HepG2 (cell line): ENCODE measurements around the gene CMIP. TPM values are rescaled to one million over a fixed set of nuclear protein-coding genes. Genes with fewer than 3 reads are reported as not detected.

ENCODE experiments used
- ATAC-seq: fragments of 200-7000 bp; cut with Tn5 transposase; 3 replicates; pipeline ENCODE4 v1.9.1; 2020; ENCODE audit warnings: mild to moderate bottlenecking, moderate library complexity
- BruUV-seq: library from RNA; stranded (reverse); fragments of 400-500 nt; replicated peaks from 2 replicates; lab custom pipeline; 2021; lab: Mats Ljungman, UMichigan
- CTCF ChIA-PET: fragments of 300-600 bp; formaldehyde crosslinking; extraction: SDS; loops from one replicate; lab custom pipeline; 2021; ENCODE audit warnings: low total read pairs, inconsistent platforms, low intra/inter-chr PET ratio; lab: Yijun Ruan, JAX
- POLR2A ChIA-PET: fragments of 350-600 bp; sonication (Branson Sonifier 250); formaldehyde crosslinking; loops from one replicate; lab custom pipeline; 2020; ENCODE audit warnings: antibody characterized with exemption, inconsistent platforms; lab: Yijun Ruan, JAX
- DNase-seq: peaks from one replicate; pipeline ENCODE4 v3.0.0-alpha.2; 2015; ENCODE audit warnings: low spot score
- FAIRE-seq: peaks from 3 replicates; lab custom pipeline; 2011; peaks lifted over from hg19 to GRCh38; lab: Jason Lieb, UNC
- H2AFZ ChIP-seq: one replicate; pipeline ENCODE4 v1.6.1; 2011; ENCODE audit warnings: low read length, inconsistent platforms
- H3K27ac ChIP-seq: fragments of 300-600 bp; 3 replicates; pipeline ENCODE4 v1.8.0; 2011; ENCODE audit warnings: mixed run types, mild to moderate bottlenecking, mixed read lengths, low read length, inconsistent platforms; ENCODE audit not compliant: insufficient read depth; ENCODE audit errors: extremely low read length
- H3K27me3 ChIP-seq, 2 experiments: fragments of 200-600 bp in 1 of 2; 2 replicates in 1 of 2; 3 replicates in 1 of 2; pipeline versions ENCODE4 v1.6.0 to v1.8.0; 2011; ENCODE audit warnings: low read length in 2 of 2, mild to moderate bottlenecking in 2 of 2, moderate library complexity in 2 of 2, inconsistent platforms in 1 of 2; ENCODE audit not compliant: insufficient read depth in 2 of 2, control insufficient read depth in 1 of 2
- H3K36me3 ChIP-seq, 2 experiments: fragments of 200-600 bp in 1 of 2; replicated peaks in 1 of 2; 2 replicates in 1 of 2; 3 replicates in 1 of 2; pipeline versions ENCODE4 v1.5.1 to v1.8.0; 2011; ENCODE audit warnings: low read length in 2 of 2, inconsistent platforms in 1 of 2; ENCODE audit not compliant: insufficient read depth in 2 of 2, control insufficient read depth in 1 of 2
- H3K4me1 ChIP-seq: 2 replicates; pipeline ENCODE4 v1.5.1; 2012; ENCODE audit warnings: low read length, inconsistent platforms; ENCODE audit not compliant: insufficient read depth
- H3K4me2 ChIP-seq: 2 replicates; pipeline ENCODE4 v1.6.0; 2011; ENCODE audit warnings: low read depth, low read length, inconsistent platforms
- H3K4me3 ChIP-seq, 3 experiments: fragments of 200-600 bp in 1 of 3; sonication (generic), shearing (Covaris generic) in 1 of 3; replicated peaks in 1 of 3; 2 replicates each; pipeline ENCODE4 v1.5.1; 2011 to 2016; ENCODE audit warnings: low read length in 3 of 3, inconsistent platforms in 2 of 3, low read depth in 2 of 3, mild to moderate bottlenecking in 2 of 3, control low read depth in 1 of 3, mixed read lengths in 1 of 3; ENCODE audit not compliant: insufficient read depth in 1 of 3
- H3K79me2 ChIP-seq: one replicate; pipeline ENCODE4 v1.6.1; 2011; ENCODE audit warnings: low read length, inconsistent platforms; ENCODE audit not compliant: insufficient read depth
- H3K9ac ChIP-seq: 2 replicates; pipeline ENCODE4 v1.6.0; 2011; ENCODE audit warnings: mild to moderate bottlenecking, low read depth, low read length, inconsistent platforms; ENCODE audit not compliant: insufficient read depth
- H3K9me3 ChIP-seq: 2 replicates; pipeline ENCODE4 v1.5.1; 2012; ENCODE audit warnings: mild to moderate bottlenecking, low read length
- H4K20me1 ChIP-seq: 2 replicates; pipeline ENCODE4 v1.6.0; 2011; ENCODE audit warnings: inconsistent platforms, mild to moderate bottlenecking, low read length, moderate library complexity; ENCODE audit not compliant: insufficient read depth
- MED13 ChIP-seq: sonication (generic); formaldehyde crosslinking; IDR thresholded peaks from 2 replicates; pipeline ENCODE4 v1.5.0; 2020; ENCODE audit warnings: missing genetic modification reagents
- PRDM15 ChIP-seq: sonication (generic); formaldehyde crosslinking; IDR thresholded peaks from 2 replicates; pipeline ENCODE4 v1.4.0; 2020; ENCODE audit warnings: missing genetic modification reagents
- SALL1 ChIP-seq: sonication (generic); formaldehyde crosslinking; IDR thresholded peaks from 2 replicates; pipeline ENCODE4 v1.8.0; 2022; ENCODE audit warnings: mild to moderate bottlenecking, missing genetic modification reagents
- SIN3B ChIP-seq: fragments of 150-350 bp; IDR thresholded peaks from 2 replicates; pipeline ENCODE4 v1.6.1; 2014; ENCODE audit warnings: low read length
- TEAD3 ChIP-seq: optimal IDR thresholded peaks from 2 replicates; pipeline ENCODE3; 2016; ENCODE audit warnings: borderline replicate concordance
- ZNF687 ChIP-seq: sonication (generic); formaldehyde crosslinking; IDR thresholded peaks from 2 replicates; pipeline ENCODE4 v1.5.1; 2020; ENCODE audit warnings: mild to moderate bottlenecking, missing genetic modification reagents, moderate library complexity
- WGBS: methylation state at CpG from one replicate; pipeline ENCODE4 v1.1.6; 2017; ENCODE audit warnings: low lambda C conversion rate; 5-methylcytosine and 5-hydroxymethylcytosine counted together
- in situ Hi-C: cut with HindIII; loops from 2 replicates; pipeline ENCODE4 v1.10.0; 2017; ENCODE audit warnings: low pct_unique_long_range_greater_than_20kb; ENCODE audit not compliant: extremely low pct_ligation_motif_present
- intact Hi-C: fragments of 100-400 bp; cut with micrococcal nuclease; formaldehyde crosslinking; loops from one replicate; pipeline ENCODE4 v1.10.0; 2022; ENCODE audit not compliant: unreplicated experiment
- polyA plus RNA-seq, 8 experiments: library from polyadenylated mRNA; depleted of rRNA in 3 of 8; stranded (reverse) in 7 of 8; unstranded in 1 of 8; fragments of >200 nt; fragmentation: Illumina TruSeq in 4 of 8; extraction: Trizol in 4 of 8; gene quantifications; 2 replicates each; pipeline versions ENCODE4 v1.2.1 to v1.2.3, GENCODE V29; 2011 to 2016; ENCODE audit warnings: low read depth in 4 of 8, missing spikeins in 1 of 8, mixed read lengths in 1 of 8; ENCODE audit not compliant: insufficient read depth in 1 of 8
- total RNA-seq, 5 experiments: library from RNA; depleted of rRNA; stranded (reverse); fragments of >200 nt; fragmentation: Illumina TruSeq; extraction: Trizol; gene quantifications; 2 replicates each; pipeline ENCODE4 v1.2.3, GENCODE V29; 2016; ENCODE audit warnings: low read depth in 1 of 5

The CMIP gene
- total and polyA plus RNA-seq, 2 of the 13 experiments (the other 11 are each of a cell fraction or from before 2014, with no cell fraction given) = 10.9 to 18.1 TPM

- Histone ChIP-seq H3K27ac (peak overlapping the region; percentile 20), H3K9ac (no peak overlapping the region), H4K20me1 (peaks cover 96% of the 10 kb centered on the region), H2AFZ (no peak overlapping the region), H3K4me1 (peaks cover 92% of the 10 kb centered on the region), H3K9me3 (no peaks in the 10 kb centered on the region), H3K4me2 (no peak overlapping the region), H3K27me3 (no peaks in the 10 kb centered on the region), H3K36me3 (peaks cover 2 to 24% of the 10 kb centered on the region in 2 experiments; a peak in 3 of 5 replicates), H3K4me3 (no peak overlapping the region), H3K79me2 (peaks cover 98% of the 10 kb centered on the region)
- ChIA-PET CTCF (no interaction called here), POLR2A (no interaction called here)
- no TSS peak for BruUV-seq
- no peak for FAIRE-seq
- TF ChIP-seq ZNF687 (CRISPR knock-in tag) (peak; percentile 27; the same call in 1 of the 2 replicates), PRDM15 (CRISPR knock-in tag) (peak; percentile 40; the same call in 1 of the 2 replicates), SALL1 (CRISPR knock-in tag) (no peak), MED13 (CRISPR knock-in tag) (no peak), SIN3B (no peak), TEAD3 (peak; percentile 4)
- no peak for DNase-seq
- intact Hi-C loops (loop anchor here (5.0 kb wide), 1 partner anchor 51 kb away; no protein-coding TSS in a partner anchor), in situ Hi-C loops (no loop called here)
- no peak for ATAC-seq
- WGBS = 91% methylated on average over 11 of the region's 11 CpGs
Measured at GRCh38 chr16:81531419-81531821, 86.8 kb downstream of the CMIP start.
